ENCODE measurements around the gene FASN.
"Not testable (repeated sequence)": the region's sequence is repeated elsewhere in the genome, so short reads cannot be mapped to it uniquely, and the experiment has no call there.

- not testable (repeated sequence) for TF ChIP-seq POLR2A, CTCF (IDR thresholded peaks at IDR 0.05)
- peak in 1 of 4 donors; percentile 42 for TF ChIP-seq EP300 (IDR thresholded peaks at IDR 0.05)
Observed at GRCh38 chr17:82133166-82133953, 35.3 kb upstream of the FASN start.
